ENCODE measurements around the gene TSR3.

DNA sequence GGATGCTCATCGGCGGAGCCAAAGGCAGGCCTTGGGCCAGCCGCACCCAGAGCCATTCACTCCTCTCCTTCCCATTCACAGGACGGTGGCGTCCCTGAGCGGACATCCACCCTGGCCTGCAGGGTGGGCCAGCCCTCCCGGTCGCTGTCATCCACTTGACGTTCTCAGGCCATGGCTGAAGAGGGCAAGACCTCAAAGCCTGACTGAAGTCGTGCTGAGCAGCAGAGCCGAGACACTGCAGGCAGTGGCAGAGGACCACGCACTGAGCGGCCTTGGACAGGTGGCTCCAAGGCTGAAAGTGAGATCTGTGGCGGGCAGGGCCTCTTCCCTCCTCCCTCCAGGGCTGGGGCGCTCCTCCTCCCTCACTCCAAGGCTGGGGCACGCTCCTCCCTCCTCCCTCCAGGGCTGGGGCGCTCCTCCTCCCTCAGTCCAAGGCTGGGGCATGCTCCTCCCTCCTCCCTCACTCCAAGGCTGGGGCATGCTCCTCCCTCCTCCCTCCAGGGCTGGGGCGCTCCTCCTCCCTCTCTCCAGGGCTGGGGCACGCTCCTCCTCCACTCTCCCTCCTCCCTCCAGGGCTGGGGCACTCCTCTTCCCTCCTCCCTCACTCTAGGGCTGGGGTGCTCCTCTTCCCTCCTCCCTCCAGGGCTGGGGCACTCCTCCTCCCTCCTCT lies 24.2 kb upstream of the TSR3 start:
- TF ChIP-seq ZFP3 (CRISPR knock-in tag; IDR thresholded peaks at IDR 0.05) (no peak), RARB (CRISPR knock-in tag; IDR thresholded peaks at IDR 0.05) (no peak), GLIS3 (CRISPR knock-in tag; IDR thresholded peaks at IDR 0.05) (no peak), ZNF70 (CRISPR knock-in tag; IDR thresholded peaks at IDR 0.05) (no peak), ARNTL (CRISPR knock-in tag; IDR thresholded peaks at IDR 0.05; ENCODE audit: borderline replicate concordance, low read depth) (no peak)
- TF ChIP-seq, protein P1, sequence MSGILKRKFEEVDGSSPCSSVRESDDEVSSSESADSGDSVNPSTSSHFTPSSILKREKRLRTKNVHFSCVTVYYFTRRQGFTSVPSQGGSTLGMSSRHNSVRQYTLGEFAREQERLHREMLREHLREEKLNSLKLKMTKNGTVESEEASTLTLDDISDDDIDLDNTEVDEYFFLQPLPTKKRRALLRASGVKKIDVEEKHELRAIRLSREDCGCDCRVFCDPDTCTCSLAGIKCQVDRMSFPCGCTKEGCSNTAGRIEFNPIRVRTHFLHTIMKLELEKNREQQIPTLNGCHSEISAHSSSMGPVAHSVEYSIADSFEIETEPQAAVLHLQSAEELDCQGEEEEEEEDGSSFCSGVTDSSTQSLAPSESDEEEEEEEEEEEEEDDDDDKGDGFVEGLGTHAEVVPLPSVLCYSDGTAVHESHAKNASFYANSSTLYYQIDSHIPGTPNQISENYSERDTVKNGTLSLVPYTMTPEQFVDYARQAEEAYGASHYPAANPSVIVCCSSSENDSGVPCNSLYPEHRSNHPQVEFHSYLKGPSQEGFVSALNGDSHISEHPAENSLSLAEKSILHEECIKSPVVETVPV (CRISPR knock-in tag; IDR thresholded peaks at IDR 0.05) = no peak
